Measurements from ENCODE around the gene CCL21.

CCL21 gene

GRCh38 chr9:34665067-34665380, 44.9 kb downstream of the CCL21 start:
- Histone ChIP-seq H3K27me3 (ENCODE audit: low read depth, low read length) (no peaks in the 10 kb centered on the region), H3K27ac (ENCODE audit: low read length) (peak overlapping the region; percentile 85), H3K4me1 (ENCODE audit: control insufficient read depth in 1 of 2, insufficient read depth in 2 of 2, low read length in 2 of 2) (peaks cover 5 to 8% of the 10 kb centered on the region in 2 donors), H3K36me3 (ENCODE audit: control insufficient read depth in 1 of 2, insufficient read depth in 2 of 2, low read length in 2 of 2) (peaks cover 4 to 27% of the 10 kb centered on the region in 2 donors), H3K9me3 (ENCODE audit: control insufficient read depth in 1 of 2, low read length in 2 of 2) (no peaks in the 10 kb centered on the region), H3K4me3 (ENCODE audit: low read depth in 1 of 2, low read length in 2 of 2) (peak overlapping the region; percentile 56 to 76)

- Histone ChIP-seq H3K36me3 (ENCODE audit: control insufficient read depth in 1 of 2, insufficient read depth in 2 of 2, low read length in 2 of 2) (peaks cover 7 to 32% of the 10 kb centered on the region in 2 donors), H3K27me3 (ENCODE audit: low read depth, low read length) (no peaks in the 10 kb centered on the region), H3K4me3 (ENCODE audit: low read depth in 1 of 2, low read length in 2 of 2) (peak overlapping the region; percentile 56 to 76), H3K9me3 (ENCODE audit: control insufficient read depth in 1 of 2, low read length in 2 of 2) (no peaks in the 10 kb centered on the region), H3K27ac (ENCODE audit: low read length) (peak overlapping the region; percentile 85), H3K4me1 (ENCODE audit: control insufficient read depth in 1 of 2, insufficient read depth in 2 of 2, low read length in 2 of 2) (peaks cover 5 to 8% of the 10 kb centered on the region in 2 donors)
Measured at GRCh38 chr9:34664281-34665066, 45.5 kb downstream of the CCL21 start.

- H3K36me3 ChIP-seq (ENCODE audit: control insufficient read depth in 1 of 2, insufficient read depth in 2 of 2, low read length in 2 of 2) = peaks cover 7 to 34% of the 10 kb centered on the region in 2 donors
- no peak overlapping the region for H3K4me3 ChIP-seq (ENCODE audit: low read depth in 1 of 2, low read length in 2 of 2)
- H3K27ac ChIP-seq (ENCODE audit: low read length) = no peak overlapping the region
- H3K27me3 ChIP-seq (ENCODE audit: low read depth, low read length) = no peaks in the 10 kb centered on the region
- H3K4me1 ChIP-seq (ENCODE audit: control insufficient read depth in 1 of 2, insufficient read depth in 2 of 2, low read length in 2 of 2) = peaks cover 5 to 8% of the 10 kb centered on the region in 2 donors
- no peaks in the 10 kb centered on the region for H3K9me3 ChIP-seq (ENCODE audit: control insufficient read depth in 1 of 2, low read length in 2 of 2)
Measured at GRCh38 chr9:34663303-34663605, 46.7 kb downstream of the CCL21 start.

GRCh38 chr9:34662526-34663302, 47.2 kb downstream of the CCL21 start, which contains the start of gene CCL27:
CCL27 (minus strand) TSS chr9:34662657; CDS start chr9:34662633, 24 bp downstream.
- Histone ChIP-seq H3K36me3 (ENCODE audit: control insufficient read depth in 1 of 2, insufficient read depth in 2 of 2, low read length in 2 of 2) (peaks cover 7 to 34% of the 10 kb centered on the region in 2 donors), H3K4me1 (ENCODE audit: control insufficient read depth in 1 of 2, insufficient read depth in 2 of 2, low read length in 2 of 2) (peaks cover 5 to 8% of the 10 kb centered on the region in 2 donors), H3K27ac (ENCODE audit: low read length) (no peak within 1 kb of the TSS), H3K27me3 (ENCODE audit: low read depth, low read length) (no peaks in the 10 kb centered on the region), H3K4me3 (ENCODE audit: low read depth in 1 of 2, low read length in 2 of 2) (no peak within 1 kb of the TSS), H3K9me3 (ENCODE audit: control insufficient read depth in 1 of 2, low read length in 2 of 2) (no peaks in the 10 kb centered on the region)

- no peaks in the 10 kb centered on the region for H3K27me3 ChIP-seq (ENCODE audit: low read depth, low read length)
- H3K9me3 ChIP-seq (ENCODE audit: control insufficient read depth in 1 of 2, low read length in 2 of 2) = no peaks in the 10 kb centered on the region
- no peak overlapping the region for H3K27ac ChIP-seq (ENCODE audit: low read length)
- H3K4me3 ChIP-seq (ENCODE audit: low read depth in 1 of 2, low read length in 2 of 2) = no peak overlapping the region
- H3K4me1 ChIP-seq (ENCODE audit: control insufficient read depth in 1 of 2, insufficient read depth in 2 of 2, low read length in 2 of 2) = peaks cover 5 to 13% of the 10 kb centered on the region in 2 donors
- peaks cover 7 to 34% of the 10 kb centered on the region in 2 donors for H3K36me3 ChIP-seq (ENCODE audit: control insufficient read depth in 1 of 2, insufficient read depth in 2 of 2, low read length in 2 of 2)
Measured at GRCh38 chr9:34659592-34660253, 50.2 kb downstream of the CCL21 start.

Measured in muscle layer of duodenum (tissue), 2 donors.